ENCODE results near the gene PALM3.
A peak's percentile ranks its signal among the peaks of the same experiment; 100 is the strongest.

PALM3 gene

GRCh38 chr19:14088634-14089411, 26.9 kb upstream of the PALM3 start:
- H3K27ac ChIP-seq = peak overlapping the region; percentile 90
- TF ChIP-seq, protein P1, sequence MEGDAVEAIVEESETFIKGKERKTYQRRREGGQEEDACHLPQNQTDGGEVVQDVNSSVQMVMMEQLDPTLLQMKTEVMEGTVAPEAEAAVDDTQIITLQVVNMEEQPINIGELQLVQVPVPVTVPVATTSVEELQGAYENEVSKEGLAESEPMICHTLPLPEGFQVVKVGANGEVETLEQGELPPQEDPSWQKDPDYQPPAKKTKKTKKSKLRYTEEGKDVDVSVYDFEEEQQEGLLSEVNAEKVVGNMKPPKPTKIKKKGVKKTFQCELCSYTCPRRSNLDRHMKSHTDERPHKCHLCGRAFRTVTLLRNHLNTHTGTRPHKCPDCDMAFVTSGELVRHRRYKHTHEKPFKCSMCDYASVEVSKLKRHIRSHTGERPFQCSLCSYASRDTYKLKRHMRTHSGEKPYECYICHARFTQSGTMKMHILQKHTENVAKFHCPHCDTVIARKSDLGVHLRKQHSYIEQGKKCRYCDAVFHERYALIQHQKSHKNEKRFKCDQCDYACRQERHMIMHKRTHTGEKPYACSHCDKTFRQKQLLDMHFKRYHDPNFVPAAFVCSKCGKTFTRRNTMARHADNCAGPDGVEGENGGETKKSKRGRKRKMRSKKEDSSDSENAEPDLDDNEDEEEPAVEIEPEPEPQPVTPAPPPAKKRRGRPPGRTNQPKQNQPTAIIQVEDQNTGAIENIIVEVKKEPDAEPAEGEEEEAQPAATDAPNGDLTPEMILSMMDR (IDR thresholded peaks at IDR 0.05) = no peak
- TF ChIP-seq ZFX (IDR thresholded peaks at IDR 0.05; ENCODE audit: borderline replicate concordance) = no peak

- peak overlapping the region; percentile 90; the same call in 1 of the 2 replicates for H3K27ac ChIP-seq
- TF ChIP-seq, protein P1 (IDR thresholded peaks at IDR 0.05) = no peak
- no peak for TF ChIP-seq ZFX (IDR thresholded peaks at IDR 0.05; ENCODE audit: borderline replicate concordance)
Observed at GRCh38 chr19:14086098-14086497, 24.2 kb upstream of the PALM3 start.

DNA sequence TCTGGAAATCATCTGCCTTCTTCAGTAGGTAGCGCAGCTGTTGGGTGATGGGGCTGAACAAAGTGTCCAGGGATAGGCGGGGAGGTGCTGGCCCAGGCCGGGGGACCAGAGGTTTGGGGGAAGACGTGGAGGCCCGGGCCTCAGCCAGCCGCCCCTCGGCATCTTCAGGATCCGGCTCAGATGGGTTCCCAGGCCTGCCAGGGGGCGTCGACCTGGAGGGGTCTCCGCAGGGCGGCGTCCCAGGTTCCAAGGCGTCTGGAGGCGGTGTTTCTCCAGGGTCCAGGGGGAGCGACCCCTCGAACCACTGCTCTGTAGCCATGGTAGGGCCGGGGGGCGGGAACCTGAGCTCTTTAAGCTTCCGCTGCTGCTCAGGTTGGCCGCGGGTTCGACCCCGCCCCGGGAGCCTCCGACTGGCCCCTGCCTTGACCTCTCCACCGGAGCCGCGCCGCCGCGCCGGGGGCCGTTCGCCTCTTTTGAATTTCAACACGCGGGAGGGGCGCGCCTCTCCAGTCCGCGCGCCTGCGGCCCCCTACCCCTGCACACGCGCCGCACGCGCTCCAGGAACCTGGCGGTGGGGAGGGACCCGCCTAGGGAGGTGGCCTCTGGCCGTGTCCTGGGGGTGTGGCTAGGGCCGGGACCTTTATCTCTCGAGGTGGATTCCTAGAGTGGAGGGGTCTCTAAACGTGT, 23.6 kb upstream of the PALM3 start, which contains the start of gene C19orf67:
Gene C19orf67 (minus strand): TSS at position 475 of the 687 bp plus-strand sequence. CDS start 156 bp downstream, at position 319.
- TF ChIP-seq ZFX (IDR thresholded peaks at IDR 0.05; ENCODE audit: borderline replicate concordance) = no peak
- TF ChIP-seq, protein P1 (IDR thresholded peaks at IDR 0.05) = no peak

GRCh38 chr19:14082675-14082960, 20.7 kb upstream of the PALM3 start:
- H3K27ac ChIP-seq = peak overlapping the region; percentile 83
- TF ChIP-seq, protein P1 (IDR thresholded peaks at IDR 0.05) = no peak
- no peak for TF ChIP-seq ZFX (IDR thresholded peaks at IDR 0.05; ENCODE audit: borderline replicate concordance)

More for the DNA sequence above, 23.6 kb upstream of the PALM3 start, which contains the start of gene C19orf67:
- H3K27ac ChIP-seq = peak within 1 kb of the TSS; percentile 90

GRCh38 chr19:14081797-14082674, 20.2 kb upstream of the PALM3 start:
- H3K27ac ChIP-seq = peak overlapping the region; percentile 83
- TF ChIP-seq, protein P1 (IDR thresholded peaks at IDR 0.05) = no peak
- TF ChIP-seq ZFX (IDR thresholded peaks at IDR 0.05; ENCODE audit: borderline replicate concordance) = no peak

GRCh38 chr19:14080887-14081796, 19.3 kb upstream of the PALM3 start:
- no peak for TF ChIP-seq ZFX (IDR thresholded peaks at IDR 0.05; ENCODE audit: borderline replicate concordance)
- TF ChIP-seq, protein P1 (IDR thresholded peaks at IDR 0.05) = no peak
- H3K27ac ChIP-seq = peak overlapping the region; percentile 83

Measured in 22Rv1 (cell line).